Measurements from ENCODE around the gene ZFYVE27. TPM values are rescaled to one million over a fixed set of nuclear protein-coding genes. Genes with fewer than 3 reads are reported as not detected.
"Not testable (repeated sequence)": the region's sequence is repeated elsewhere in the genome, so short reads cannot be mapped to it uniquely, and the experiment has no call there.

Gene ZFYVE27
- total and polyA plus RNA-seq, 4 donors: 21.1 to 33.9 (median 26.8) TPM

GRCh38 chr10:97690133-97690532, 46.8 kb upstream of the ZFYVE27 start:
- peaks cover 0 to 31% (median 14%) of the 10 kb centered on the region in 5 donors for H3K4me1 ChIP-seq (ENCODE audit: control insufficient read depth in 5 of 5, insufficient read depth in 5 of 5, low read length in 5 of 5)
- H3K27ac ChIP-seq (ENCODE audit: low read depth in 1 of 2, low read length in 1 of 2): no peak overlapping the region
- 91 to 94% methylated on average over 3 of the region's 3 CpGs for WGBS, 2 donors
- ATAC-seq (ENCODE audit: insufficient read depth, low FRiP score) (no peak), DNase-seq (no peak)
- no peak for TF ChIP-seq CTCF (IDR thresholded peaks at IDR 0.05; ENCODE audit: control extremely low read depth, extremely low read depth)
- H3K27me3 ChIP-seq (ENCODE audit: control insufficient read depth in 3 of 3, insufficient read depth in 3 of 3, low read length in 2 of 3): no peaks in the 10 kb centered on the region
- no peaks in the 10 kb centered on the region for H3K36me3 ChIP-seq (ENCODE audit: control insufficient read depth in 4 of 4, insufficient read depth in 4 of 4, low read length in 4 of 4)
- no peak overlapping the region for H3K9ac ChIP-seq (ENCODE audit: insufficient read depth in 1 of 2, low read length in 2 of 2)
- H3K9me3 ChIP-seq (ENCODE audit: control insufficient read depth in 4 of 4, insufficient read depth in 3 of 4, low read length in 3 of 4): no peaks in the 10 kb centered on the region
- H3K4me3 ChIP-seq: no peak overlapping the region

GRCh38 chr10:97698072-97698655, 38.8 kb upstream of the ZFYVE27 start:
- not testable (repeated sequence) for H3K9me3 ChIP-seq (ENCODE audit: control insufficient read depth in 4 of 4, insufficient read depth in 3 of 4, low read length in 3 of 4); ATAC-seq (ENCODE audit: insufficient read depth, low FRiP score); DNase-seq; H3K4me3 ChIP-seq; H3K9ac ChIP-seq (ENCODE audit: insufficient read depth in 1 of 2, low read length in 2 of 2); H3K27me3 ChIP-seq (ENCODE audit: control insufficient read depth in 3 of 3, insufficient read depth in 3 of 3, low read length in 2 of 3); H3K36me3 ChIP-seq (ENCODE audit: control insufficient read depth in 4 of 4, insufficient read depth in 4 of 4, low read length in 4 of 4); H3K4me1 ChIP-seq (ENCODE audit: control insufficient read depth in 5 of 5, insufficient read depth in 5 of 5, low read length in 5 of 5); H3K27ac ChIP-seq (ENCODE audit: low read depth in 1 of 2, low read length in 1 of 2)
- 90 to 92% methylated on average over 11 of the region's 11 CpGs for WGBS, 2 donors

- Histone ChIP-seq H3K27me3 (ENCODE audit: control insufficient read depth in 3 of 3, insufficient read depth in 3 of 3, low read length in 2 of 3) (peaks cover 0 to 5% (median 0%) of the 10 kb centered on the region in 3 donors), H3K36me3 (ENCODE audit: control insufficient read depth in 4 of 4, insufficient read depth in 4 of 4, low read length in 4 of 4) (no peaks in the 10 kb centered on the region), H3K4me3 (no peak overlapping the region), H3K27ac (ENCODE audit: low read depth in 1 of 2, low read length in 1 of 2) (no peak overlapping the region), H3K9ac (ENCODE audit: insufficient read depth in 1 of 2, low read length in 2 of 2) (no peak overlapping the region), H3K4me1 (ENCODE audit: control insufficient read depth in 5 of 5, insufficient read depth in 5 of 5, low read length in 5 of 5) (no peaks in the 10 kb centered on the region), H3K9me3 (ENCODE audit: control insufficient read depth in 4 of 4, insufficient read depth in 3 of 4, low read length in 3 of 4) (no peaks in the 10 kb centered on the region)
- ATAC-seq (ENCODE audit: insufficient read depth, low FRiP score): no peak
- TF ChIP-seq CTCF (IDR thresholded peaks at IDR 0.05; ENCODE audit: control extremely low read depth, extremely low read depth): peak; percentile 67
- DNase-seq: peak; percentile 53 to 80 (median 78)
- WGBS, 2 donors: 49% methylated on average over 12 of the region's 12 CpGs
Measured at GRCh38 chr10:97701438-97702069, 35.4 kb upstream of the ZFYVE27 start.

- DNase-seq: no peak
- Histone ChIP-seq H3K9me3 (ENCODE audit: control insufficient read depth in 4 of 4, insufficient read depth in 3 of 4, low read length in 3 of 4) (no peaks in the 10 kb centered on the region), H3K4me1 (ENCODE audit: control insufficient read depth in 5 of 5, insufficient read depth in 5 of 5, low read length in 5 of 5) (no peaks in the 10 kb centered on the region), H3K36me3 (ENCODE audit: control insufficient read depth in 4 of 4, insufficient read depth in 4 of 4, low read length in 4 of 4) (no peaks in the 10 kb centered on the region), H3K4me3 (no peak overlapping the region), H3K9ac (ENCODE audit: insufficient read depth in 1 of 2, low read length in 2 of 2) (no peak overlapping the region), H3K27me3 (ENCODE audit: control insufficient read depth in 3 of 3, insufficient read depth in 3 of 3, low read length in 2 of 3) (peaks cover 0 to 5% (median 0%) of the 10 kb centered on the region in 3 donors), H3K27ac (ENCODE audit: low read depth in 1 of 2, low read length in 1 of 2) (no peak overlapping the region)
- WGBS, 2 donors: 88 to 97% methylated on average over 7 of the region's 7 CpGs
- ATAC-seq (ENCODE audit: insufficient read depth, low FRiP score): no peak
- no peak for TF ChIP-seq CTCF (IDR thresholded peaks at IDR 0.05; ENCODE audit: control extremely low read depth, extremely low read depth)
Measured at GRCh38 chr10:97703398-97704067, 33.4 kb upstream of the ZFYVE27 start.
